Purkinje cell (primary cell): ENCODE measurements around the gene RHOT2. TPM values are rescaled to one million over a fixed set of nuclear protein-coding genes. Genes with fewer than 3 reads are reported as not detected.

Source experiments
- polyA plus RNA-seq: library from polyadenylated mRNA; unstranded; fragments of >200 nt; fragmentation: Nextera tagmentation; gene quantifications from 2 replicates; pipeline ENCODE4 v1.2.1, GENCODE V29; 2014

Gene RHOT2
- polyA plus RNA-seq = 7.1 and 8.1 TPM in 2 replicates

GRCh38 chr16:667780-668518 is at the start of gene RHOT2:
Gene RHOT2, plus strand, starts transcription at chr16:668132. Its CDS starts 68 bp downstream, at chr16:668200.

DNA sequence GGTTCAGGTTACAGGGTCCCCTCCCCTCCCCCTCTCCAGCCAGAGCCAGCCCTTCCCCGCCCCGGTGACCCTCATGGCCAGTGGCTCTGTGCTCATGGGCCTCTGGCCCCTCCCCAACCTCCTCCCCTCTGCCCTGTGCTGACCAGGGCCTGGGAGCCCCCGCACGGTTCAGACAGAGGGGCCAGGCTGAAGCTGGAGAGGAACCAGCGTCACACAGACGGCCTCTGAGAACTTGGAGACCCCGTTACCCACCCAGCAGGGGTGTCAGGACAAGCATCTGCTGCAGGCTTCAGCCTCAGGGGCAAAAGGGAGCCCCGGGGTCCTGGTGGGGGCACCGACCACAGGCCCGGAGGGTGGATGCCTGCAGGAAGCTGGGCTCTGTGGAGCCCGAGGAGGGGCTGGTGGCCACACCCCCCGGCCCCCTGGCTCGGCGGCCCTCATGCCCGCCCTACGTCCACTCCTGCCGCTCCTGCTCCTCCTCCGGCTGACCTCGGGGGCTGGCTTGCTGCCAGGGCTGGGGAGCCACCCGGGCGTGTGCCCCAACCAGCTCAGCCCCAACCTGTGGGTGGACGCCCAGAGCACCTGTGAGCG is 37.0 kb upstream of the RHOT2 start, which contains the start of gene WFIKKN1:
TSS of gene WFIKKN1 (plus strand) at position 171 of the 591 bp plus-strand sequence. CDS start at position 440, 269 bp downstream.

DNA sequence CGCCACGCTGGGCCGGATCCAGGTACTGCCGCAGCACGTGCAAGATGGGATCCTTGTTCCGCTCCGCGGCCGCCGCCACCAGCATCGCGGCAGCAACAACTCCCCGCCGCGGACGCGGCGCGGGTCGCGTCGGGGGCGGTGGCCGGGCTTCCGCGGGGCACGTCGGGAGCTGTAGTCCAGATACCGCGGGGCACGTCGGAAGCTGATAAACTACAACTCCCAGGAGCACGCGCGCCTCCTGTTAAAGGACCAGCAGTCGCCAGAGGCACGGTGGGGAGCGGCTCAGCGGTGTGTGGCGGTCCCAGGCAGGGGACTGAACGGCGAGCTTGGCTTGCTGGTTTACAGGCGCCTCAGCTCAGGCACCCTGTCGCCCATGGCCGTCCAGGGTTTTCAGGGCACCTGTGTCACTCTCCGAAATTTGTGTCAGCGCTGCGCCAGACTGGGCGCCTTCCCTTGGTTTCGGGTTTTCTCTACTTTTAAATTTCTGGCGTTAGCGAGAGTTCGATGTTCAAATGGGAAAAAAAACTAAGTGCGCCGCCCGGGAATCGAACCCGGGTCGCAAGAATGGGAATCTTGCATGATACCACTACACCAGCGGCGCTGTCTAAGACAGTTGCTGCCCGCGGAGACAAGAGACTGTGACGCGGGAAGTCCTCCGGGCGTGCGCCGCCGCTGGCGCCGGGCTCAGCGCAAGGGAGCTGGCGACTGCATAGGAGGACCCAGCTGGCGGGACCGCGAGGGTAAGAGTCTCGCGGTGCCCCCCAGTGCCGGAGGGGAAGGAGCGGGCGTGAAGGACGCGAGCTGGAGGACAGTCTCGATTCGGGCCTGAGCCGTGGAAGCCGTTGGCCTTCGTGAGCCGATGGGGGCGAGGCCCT is 31.5 kb upstream of the RHOT2 start, which contains the start of gene METTL26:
TSS of gene METTL26 (minus strand) at position 100 of the 875 bp plus-strand sequence. CDS start at position 85, 15 bp downstream.

DNA sequence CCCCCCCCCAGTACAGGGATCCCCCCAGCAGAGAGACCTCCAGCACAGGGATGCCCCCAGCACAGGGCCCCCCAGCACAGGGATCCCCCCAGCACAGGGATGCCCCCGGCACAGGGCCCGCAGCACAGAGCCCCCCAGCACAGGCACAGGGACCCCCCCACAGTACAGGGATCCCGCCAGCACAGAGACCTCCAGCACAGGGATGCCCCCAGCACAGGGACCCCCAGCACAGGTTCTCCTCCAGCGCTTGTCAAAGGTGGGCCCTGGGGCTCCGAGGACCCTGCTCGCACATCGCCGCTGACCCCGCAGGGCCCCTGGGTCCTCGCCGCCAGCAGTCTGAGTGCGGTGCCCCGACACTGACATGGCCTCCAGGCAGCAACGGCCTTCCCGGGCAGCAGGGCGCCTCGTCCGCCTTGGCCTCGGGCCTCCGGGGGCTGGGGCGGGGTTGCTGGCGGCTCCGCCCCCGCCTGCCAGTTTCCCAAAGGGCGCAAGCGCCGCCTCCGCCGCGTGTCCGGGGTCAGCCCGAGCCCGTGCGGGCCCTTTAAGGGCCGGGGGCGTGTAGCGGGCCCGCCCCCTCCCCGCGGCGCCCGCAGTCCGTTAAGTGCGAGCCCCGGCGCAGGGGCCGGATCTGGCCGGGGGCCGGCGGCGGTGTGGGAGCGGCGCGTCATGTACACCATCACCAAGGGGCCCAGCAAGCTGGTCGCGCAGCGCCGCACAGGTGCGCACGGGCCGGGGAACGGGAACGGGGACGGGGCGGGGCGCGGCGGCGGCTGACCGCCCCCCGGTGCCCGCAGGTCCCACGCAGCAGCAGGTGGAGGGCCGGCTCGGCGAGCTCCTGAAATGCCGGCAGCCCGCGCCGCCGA is 26.4 kb upstream of the RHOT2 start, which contains the start of gene MCRIP2:
TSS of gene MCRIP2 (plus strand) at position 503 of the 863 bp plus-strand sequence. CDS start at position 667, 164 bp downstream.

DNA sequence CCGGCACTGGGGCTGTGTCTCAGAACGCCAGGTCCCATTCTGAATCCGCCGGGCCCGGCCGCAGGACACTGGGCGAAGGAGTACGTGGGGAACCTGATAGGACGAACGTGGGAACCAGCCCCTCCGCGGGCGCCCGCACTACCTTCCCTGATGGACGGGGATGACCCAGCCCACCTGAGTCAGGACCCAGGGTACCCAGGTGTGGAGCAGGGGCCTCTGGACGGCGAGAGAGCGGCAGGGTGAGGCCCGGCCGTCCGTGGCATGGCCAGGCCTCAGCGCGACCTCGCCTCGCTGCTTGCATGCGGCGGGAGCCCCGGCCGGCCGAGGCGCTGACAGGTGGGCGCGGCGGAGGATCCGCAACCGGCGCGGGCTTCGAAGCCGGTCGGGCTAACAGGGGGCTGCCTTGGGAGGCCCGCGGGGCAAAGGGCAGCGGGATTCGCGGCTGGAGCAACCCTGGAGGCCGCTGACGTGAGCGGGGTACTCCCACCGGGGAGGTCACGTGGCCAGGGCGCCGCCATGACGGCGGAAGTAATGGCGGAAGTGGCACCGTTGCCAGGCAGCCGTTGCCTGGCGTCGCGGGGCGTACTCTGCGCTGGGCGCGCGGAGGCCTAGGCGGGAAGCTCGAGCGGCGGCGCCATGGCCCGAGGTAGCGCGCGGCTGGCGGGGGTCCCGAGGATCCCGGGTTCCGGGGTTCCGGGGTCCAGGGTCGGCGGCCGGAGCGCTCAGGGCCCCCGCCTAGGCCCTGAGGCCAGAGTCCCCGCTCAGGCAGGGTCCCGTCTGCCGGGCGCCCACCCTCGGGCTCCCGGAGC is 18.9 kb upstream of the RHOT2 start, which contains the start of gene WDR90:
TSS of gene WDR90 (plus strand) at position 585 of the 809 bp plus-strand sequence. CDS start at position 637, 52 bp downstream.

GRCh38 chr16:674968-675883 is 7.3 kb downstream of the RHOT2 start, which contains the start of gene RHBDL1:
Gene RHBDL1, plus strand, starts transcription at chr16:675671. Its CDS starts 120 bp downstream, at chr16:675791.

GRCh38 chr16:679814-680624 is 12.1 kb downstream of the RHOT2 start, which contains the start of gene STUB1:
Gene STUB1, plus strand, starts transcription at chr16:680410. Its CDS starts 116 bp downstream, at chr16:680526.

DNA sequence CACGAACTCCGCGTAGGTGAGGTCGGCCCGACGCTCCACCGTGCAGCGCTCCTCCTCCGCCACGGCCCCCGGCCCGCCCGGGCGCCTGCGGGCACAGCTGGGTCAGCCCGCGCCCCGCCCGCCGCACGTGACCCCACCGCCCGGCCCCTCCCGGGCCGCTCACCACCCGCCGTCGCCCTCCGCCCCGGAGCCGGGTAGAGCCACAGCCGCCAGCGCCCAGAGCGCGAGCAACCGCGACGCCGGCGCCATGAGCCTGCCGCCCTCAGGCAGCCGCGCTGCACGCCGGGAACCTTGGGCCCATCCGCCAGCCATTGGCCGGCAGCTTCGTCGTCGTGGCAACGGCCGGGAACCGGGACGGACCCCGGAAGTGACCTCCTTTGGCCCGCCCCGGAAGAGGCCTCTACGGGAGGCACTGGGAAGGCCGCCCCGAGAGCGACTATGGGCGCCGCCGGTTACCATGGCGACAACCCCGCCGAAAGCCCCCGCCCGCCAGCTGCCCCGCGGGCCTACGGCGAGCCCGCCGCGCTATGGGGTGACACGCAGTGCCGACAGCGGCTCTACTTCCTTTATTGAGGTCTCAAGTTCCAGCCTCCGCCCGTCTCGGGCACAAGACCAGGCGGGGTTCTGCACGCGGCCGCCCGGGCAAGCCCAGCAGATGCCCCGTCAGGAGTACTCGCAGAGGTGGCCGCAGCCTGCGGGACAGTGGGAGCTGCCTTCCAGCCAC is 16.3 kb downstream of the RHOT2 start, which contains the start of gene JMJD8:
TSS of gene JMJD8 (minus strand) at position 264 of the 724 bp plus-strand sequence. CDS start at position 249, 15 bp downstream.

GRCh38 chr16:705431-706188 is 37.7 kb downstream of the RHOT2 start, which contains the start of gene FBXL16:
Gene FBXL16, minus strand, starts transcription at chr16:705801. Its CDS starts 8,396 bp downstream, at chr16:697405.

GRCh38 chr16:714558-715476 is 46.9 kb downstream of the RHOT2 start, which contains the start of gene METRN:
Gene METRN, plus strand, starts transcription at chr16:715118. Its CDS starts 172 bp downstream, at chr16:715290.

GRCh38 chr16:720990-721764 is 53.2 kb downstream of the RHOT2 start, which contains the start of gene ANTKMT:
Gene ANTKMT, plus strand, starts transcription at chr16:721146. Its CDS starts 129 bp downstream, at chr16:721275.

